ENCODE results near the gene DGKB.

DGKB gene

GRCh38 chr7:14902589-14903067 is at the start of gene DGKB:
TSS of gene DGKB (minus strand) at chr7:14902751.
- ATAC-seq (no peak), DNase-seq (no peak)

- ATAC-seq (no peak), DNase-seq (no peak)
Observed at GRCh38 chr7:14950013-14950412, 47.5 kb upstream of the DGKB start.

- no peak for DNase-seq
- ATAC-seq = no peak
Observed at GRCh38 chr7:14938181-14938580, 35.6 kb upstream of the DGKB start.

- DNase-seq (no peak), ATAC-seq (no peak)
Observed at GRCh38 chr7:14937581-14937980, 35.0 kb upstream of the DGKB start.

DNA sequence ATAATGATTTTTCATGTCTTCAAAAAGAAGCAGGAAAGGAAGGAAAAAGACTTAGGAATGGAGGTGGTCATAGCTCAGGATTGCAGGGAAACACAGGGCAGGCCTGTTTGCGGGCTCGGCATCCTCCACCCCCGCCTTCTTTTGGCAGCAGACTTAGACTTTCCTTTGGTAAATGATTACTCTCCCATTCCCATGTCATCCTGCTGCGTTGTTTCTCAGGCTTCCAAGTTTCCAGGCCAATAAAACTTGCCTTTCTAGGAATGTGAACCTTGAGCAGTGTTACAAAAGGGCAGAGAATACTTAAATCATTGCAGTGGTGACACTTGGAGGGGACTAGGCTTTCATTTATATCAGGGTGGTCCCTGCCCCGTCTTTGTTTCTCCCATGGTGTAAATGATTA is 34.0 kb upstream of the DGKB start:
- DNase-seq (no peak), ATAC-seq (no peak)

- DNase-seq (no peak), ATAC-seq (no peak)
Observed at GRCh38 chr7:14934839-14935238, 32.3 kb upstream of the DGKB start.

DNA sequence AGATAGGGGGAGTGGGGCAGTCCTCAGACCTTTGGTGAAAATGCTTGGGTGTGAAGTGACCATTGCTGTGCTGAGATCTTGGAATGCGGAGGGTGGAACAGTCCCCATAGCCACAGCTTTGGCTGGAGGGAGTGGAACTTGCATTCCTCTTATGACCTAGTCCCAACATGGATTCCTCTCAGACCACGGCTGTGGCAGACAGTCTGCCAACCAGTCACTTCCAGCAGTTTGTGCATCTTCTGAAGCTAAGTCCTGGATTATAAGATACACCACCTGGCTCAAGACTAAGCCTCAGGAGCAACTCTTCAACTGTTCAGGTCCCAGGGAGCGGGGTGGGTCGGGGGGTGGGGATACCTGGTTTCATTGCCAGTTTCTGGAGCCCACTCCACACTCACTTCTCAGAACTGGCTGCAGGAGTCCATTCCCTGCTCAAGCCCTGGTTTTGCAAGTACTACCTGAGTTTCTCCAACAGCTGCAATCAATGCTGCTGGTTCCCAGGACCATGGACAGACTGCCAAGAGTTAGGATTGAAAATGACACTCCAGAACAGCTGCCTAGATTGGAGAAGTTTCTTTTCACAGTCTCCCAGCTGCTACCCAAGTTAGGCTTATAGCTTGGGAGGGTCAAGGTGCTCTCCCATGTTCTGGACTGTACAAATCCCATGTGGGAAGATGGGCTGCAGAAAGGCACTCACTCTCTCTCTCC is 29.1 kb upstream of the DGKB start:
- ATAC-seq = no peak
- DNase-seq = no peak

GRCh38 chr7:14924398-14924797 is 21.8 kb upstream of the DGKB start:
- ATAC-seq = no peak
- no peak for DNase-seq

DNA sequence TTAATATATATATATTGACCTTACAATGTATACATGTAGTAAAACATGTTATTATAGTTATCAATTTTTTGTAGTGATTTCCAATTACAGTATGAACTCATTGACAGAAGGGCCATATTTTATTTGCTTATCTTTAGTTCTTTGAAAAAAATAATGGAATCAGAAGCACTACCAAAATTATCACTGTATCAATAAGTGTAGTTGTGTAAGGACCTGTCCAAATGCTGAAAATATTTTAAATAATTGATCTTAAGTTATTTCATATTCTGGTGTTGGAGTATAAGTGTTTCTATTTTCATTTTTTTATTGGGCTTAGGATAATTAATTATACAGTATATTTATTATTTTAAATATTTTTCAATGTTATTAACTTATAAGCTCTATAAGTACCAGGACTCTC is 8.5 kb upstream of the DGKB start:
- ATAC-seq (no peak), DNase-seq (no peak)

GRCh38 chr7:14908697-14909096 is 6.1 kb upstream of the DGKB start:
- no peak for DNase-seq
- ATAC-seq = no peak

GRCh38 chr7:14905764-14906163 is 3.2 kb upstream of the DGKB start:
- DNase-seq = no peak
- no peak for ATAC-seq

DNA sequence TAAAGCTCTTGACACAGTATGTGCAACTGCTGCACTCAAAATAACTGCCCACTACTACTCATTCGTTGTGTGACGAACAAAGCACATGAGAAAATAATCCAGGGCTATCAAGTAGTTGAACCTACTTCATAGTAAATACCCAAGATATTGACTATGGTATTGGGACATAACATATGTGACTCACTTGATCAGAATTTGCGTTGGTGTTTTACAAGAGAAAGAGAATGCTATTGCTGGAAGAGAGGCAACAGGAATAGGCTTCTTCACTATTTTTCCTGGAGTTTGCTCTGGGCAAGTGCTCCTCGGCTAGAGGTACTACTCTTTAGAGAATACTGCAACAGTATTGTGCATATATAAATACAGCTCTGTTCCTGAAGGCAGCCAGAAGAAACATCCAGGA is 2.5 kb downstream of the DGKB start:
- no peak for DNase-seq
- ATAC-seq = no peak

GRCh38 chr7:14899030-14899429 is 3.5 kb downstream of the DGKB start:
- DNase-seq (no peak), ATAC-seq (no peak)

DNA sequence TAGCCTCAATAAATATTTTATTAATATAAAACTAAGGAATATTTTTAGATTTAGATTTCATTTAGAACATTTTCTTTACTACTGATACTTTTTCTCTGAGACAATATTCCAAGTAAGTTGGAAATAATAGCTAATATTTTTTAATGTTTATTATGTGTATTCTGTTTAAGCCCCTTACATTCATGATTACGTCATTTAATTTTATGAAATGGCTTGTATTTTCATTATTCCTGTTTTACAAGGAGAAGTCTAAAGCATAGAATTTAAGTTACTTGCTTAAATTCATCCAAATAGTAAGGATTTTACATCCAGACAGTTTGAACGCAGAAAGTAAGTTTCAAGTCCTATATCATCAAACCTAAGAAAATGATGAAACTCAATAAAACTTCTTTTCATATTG is 6.1 kb downstream of the DGKB start:
- ATAC-seq = no peak

GRCh38 chr7:14894826-14895225 is 7.7 kb downstream of the DGKB start:
- ATAC-seq (no peak), DNase-seq (no peak)

More for the DNA sequence above, 6.1 kb downstream of the DGKB start:
- no peak for DNase-seq

GRCh38 chr7:14892961-14893360 is 9.6 kb downstream of the DGKB start:
- ATAC-seq (no peak), DNase-seq (no peak)

- no peak for ATAC-seq
Observed at GRCh38 chr7:14891289-14891688, 11.3 kb downstream of the DGKB start.

GRCh38 chr7:14888962-14889361 is 13.6 kb downstream of the DGKB start:
- ATAC-seq = no peak
- DNase-seq = no peak

More at GRCh38 chr7:14891289-14891688, 11.3 kb downstream of the DGKB start:
- DNase-seq = no peak

DNA sequence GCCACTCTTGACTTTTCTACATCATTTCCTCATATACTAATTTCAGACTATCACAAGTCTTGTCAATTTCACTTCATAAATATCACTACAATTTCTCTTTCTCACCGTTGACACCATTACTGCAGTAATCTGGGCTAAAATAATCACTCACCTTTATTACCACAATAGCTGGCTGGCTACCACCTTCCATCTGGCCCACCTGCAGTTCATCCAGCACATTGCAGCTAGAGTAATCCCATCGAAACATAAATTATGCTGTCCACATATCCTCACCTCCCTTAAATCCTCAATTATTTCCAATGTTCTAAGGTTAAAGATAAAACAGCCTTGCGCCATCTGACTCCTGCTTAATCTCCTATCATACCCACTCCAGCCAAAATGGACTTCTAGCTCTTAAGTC is 16.0 kb downstream of the DGKB start:
- DNase-seq (no peak), ATAC-seq (no peak)

DNA sequence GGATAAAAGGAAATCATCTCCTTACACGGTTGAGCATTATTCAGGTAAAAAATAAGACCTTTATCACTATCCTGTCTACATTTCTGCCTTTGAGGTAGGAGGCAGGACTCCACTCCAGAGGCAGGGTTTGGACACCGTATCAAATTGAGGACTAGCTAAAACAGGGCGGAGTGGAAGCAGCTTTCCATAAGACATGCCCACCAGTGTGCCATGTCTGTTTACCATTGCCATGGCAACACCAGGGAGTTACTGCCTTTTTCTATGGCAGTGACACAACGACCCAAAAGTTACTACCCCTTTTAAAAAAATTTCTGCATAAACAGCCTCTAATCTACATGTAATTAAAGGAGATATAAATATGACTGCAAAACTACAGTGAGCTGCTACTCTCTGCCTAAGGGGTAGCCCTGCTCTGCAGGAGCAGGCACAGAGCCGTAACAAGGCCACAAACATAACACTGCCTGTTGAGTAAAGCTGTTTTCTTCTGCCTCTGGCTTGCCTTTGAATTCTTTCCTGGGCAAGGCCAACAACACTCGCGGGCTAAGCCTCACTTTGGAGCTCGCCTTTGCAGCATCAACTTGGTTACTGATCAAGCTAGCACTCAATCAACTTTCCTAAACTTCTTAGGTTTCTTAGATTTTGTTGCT is 26.5 kb downstream of the DGKB start:
- ATAC-seq (no peak), DNase-seq (no peak)

GRCh38 chr7:14871880-14872279 is 30.7 kb downstream of the DGKB start:
- ATAC-seq = no peak
- DNase-seq = no peak

DNA sequence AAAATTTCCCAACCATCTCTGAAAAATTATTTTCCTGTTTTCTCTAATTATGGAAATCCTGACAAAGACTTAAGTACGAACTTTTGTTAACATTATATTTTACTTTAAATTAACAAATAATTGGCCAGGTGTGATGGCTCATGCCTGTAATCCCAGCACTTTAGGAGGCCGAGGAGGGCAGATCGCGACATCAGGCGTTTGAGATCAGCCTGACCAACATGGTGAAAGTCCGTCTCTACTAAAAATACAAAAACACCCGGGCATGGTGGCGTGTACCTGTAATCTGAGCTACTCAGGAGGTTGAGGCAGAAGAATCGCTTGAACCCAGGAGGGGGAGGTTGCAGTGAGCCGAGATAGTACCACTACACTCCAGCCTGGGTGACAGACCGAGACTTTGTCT is 32.2 kb downstream of the DGKB start:
- ATAC-seq = no peak

GRCh38 chr7:14868937-14869336 is 33.6 kb downstream of the DGKB start:
- DNase-seq = no peak
- ATAC-seq = no peak

More for the DNA sequence above, 32.2 kb downstream of the DGKB start:
- no peak for DNase-seq

DNA sequence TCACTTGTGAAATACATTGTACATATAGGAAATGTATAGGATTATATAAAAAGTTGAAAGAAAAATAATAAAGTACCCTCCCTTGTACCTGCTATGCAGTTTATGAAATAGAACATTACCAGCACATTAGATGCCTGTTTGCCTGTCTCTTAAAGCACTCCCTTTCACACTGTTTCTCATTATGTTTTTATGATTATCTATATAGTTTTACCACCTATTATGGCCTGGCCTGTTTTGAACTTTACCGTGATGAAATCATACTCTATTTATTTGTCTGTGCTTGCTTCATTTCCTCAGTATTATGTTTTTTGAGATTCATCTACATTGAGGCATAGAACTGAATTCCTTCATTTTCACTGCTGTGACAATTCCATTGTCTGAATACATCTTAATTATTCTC is 41.1 kb downstream of the DGKB start:
- ATAC-seq (no peak), DNase-seq (no peak)

All from stimulated activated naive CD8-positive, alpha-beta T cell treated with anti-CD3 and anti-CD28 coated beads, Interleukin-15, Interleukin-2, amounts not matched to agents 100 U/mL and 50 U/mL, for 24 hours (primary cell).